HG03354 (cell line): Measurements from ENCODE around the gene POU4F1.
A peak's percentile ranks its signal among the peaks of the same experiment; 100 is the strongest.

ENCODE experiments used
- ATAC-seq: cut with Tn5 transposase; IDR thresholded peaks from one replicate; pipeline ENCODE4 v1.9.1; 2021; ENCODE audit warnings: mild to moderate bottlenecking; ENCODE audit not compliant: unreplicated experiment, poor library complexity, severe bottlenecking

Gene POU4F1

GRCh38 chr13:78607409-78608251 lies 4.3 kb upstream of the POU4F1 start:
- ATAC-seq: no peak

GRCh38 chr13:78606471-78607408 lies 3.4 kb upstream of the POU4F1 start:
- no peak for ATAC-seq

GRCh38 chr13:78604782-78605611 lies 1.6 kb upstream of the POU4F1 start:
- ATAC-seq: no peak

DNA sequence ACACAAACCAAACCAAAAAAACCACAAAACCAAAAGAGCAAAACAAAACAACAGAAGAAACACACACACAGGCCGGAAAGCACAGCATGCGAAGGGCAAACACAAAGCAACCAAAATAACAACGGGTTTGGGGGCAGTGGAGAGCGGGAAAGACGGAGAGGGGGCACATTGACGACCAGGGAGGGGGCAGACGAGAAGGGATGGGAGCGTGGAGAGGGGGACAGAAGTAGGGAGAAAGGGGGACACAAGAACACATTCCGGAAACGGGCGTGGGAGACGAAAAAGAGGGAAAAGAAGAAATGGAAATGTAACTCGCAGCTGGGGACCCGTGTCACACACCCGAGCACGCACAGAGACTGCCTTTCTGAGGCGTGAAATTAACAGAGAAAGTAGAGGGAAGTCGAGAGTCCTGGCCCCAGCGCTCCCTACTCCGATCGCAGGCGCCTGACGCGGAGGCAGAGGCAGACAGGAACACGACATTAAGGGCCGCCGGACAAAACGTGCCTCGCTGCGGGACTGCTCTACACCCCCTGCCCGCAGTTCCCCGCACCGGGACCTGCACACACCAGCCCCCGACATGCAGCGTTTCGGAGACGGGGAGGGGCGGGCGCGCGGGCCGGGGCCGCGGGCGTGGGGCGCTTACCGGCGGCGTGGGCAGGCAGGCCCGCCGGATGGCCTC lies 652 bp downstream of the POU4F1 start:
- peak; percentile 27 for ATAC-seq

- ATAC-seq: no peak
These were observed 1.3 kb downstream of the POU4F1 start for GRCh38 chr13:78601874-78602560.

DNA sequence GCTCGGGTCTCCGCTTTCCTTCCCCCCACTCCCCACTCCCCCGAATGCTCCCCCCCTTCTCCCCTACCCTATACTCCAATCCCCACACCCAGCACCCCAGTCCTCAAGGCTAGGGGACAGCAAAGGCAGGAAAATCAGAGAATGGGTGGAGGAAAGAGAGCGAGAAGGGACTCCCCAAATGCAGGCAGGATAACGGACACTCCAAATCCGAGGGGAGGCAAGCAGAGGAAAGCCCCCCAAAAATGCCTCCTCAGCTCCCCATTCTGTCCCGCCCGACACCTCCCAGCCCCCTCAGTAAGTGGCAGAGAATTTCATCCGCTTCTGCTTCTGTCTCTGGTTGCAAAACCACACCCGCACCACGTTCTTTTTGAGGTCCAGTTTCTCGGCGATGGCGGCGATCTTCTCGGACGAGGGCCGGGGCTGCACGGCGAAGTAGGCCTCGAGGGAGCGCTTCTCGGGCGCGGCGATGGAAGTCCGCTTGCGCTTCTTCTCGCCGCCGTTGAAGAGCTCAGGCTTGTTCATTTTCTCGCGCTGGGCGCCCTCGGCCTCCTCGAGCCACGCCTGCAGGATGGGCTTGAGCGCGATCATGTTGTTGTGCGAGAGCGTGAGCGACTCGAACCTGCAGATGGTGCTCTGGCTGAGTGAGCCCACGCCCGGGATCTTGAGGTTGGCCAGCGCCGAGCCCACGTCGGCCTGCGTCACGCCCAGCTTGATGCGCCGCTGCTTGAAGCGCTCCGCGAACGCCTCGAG lies 2.1 kb downstream of the POU4F1 start:
- no peak for ATAC-seq

GRCh38 chr13:78600280-78600883 lies 3.0 kb downstream of the POU4F1 start:
- ATAC-seq: no peak

DNA sequence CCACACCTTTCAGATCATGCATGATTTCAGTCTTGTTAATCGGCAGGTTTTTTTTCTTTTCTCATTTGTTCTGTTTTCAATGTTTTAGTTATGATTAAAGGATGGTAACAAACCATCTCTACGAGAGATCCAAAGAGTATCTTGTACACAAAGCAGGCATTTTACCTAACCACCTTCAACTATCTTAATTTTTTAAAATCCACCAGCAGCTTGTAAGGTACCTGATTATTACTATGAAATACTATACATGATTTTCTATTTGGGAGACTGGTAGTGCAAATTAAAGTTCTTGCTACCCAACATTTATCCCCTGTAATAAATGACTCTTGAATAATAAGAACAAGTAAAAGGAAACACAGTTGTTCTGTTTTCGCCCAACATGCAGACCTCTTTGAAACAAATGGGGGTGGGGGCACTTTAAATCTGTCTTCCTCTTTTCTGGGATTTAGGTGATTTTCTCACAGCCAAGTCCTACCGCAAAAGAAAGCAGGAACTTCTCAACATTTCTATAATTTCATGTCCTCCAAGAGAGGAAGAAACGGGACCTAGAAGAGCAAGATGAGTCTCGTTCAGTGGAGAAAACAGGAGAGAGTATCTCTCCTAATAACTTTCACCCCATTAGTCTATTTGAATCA lies 3.6 kb downstream of the POU4F1 start:
- no peak for ATAC-seq

GRCh38 chr13:78598966-78599644 lies 4.2 kb downstream of the POU4F1 start:
- no peak for ATAC-seq

DNA sequence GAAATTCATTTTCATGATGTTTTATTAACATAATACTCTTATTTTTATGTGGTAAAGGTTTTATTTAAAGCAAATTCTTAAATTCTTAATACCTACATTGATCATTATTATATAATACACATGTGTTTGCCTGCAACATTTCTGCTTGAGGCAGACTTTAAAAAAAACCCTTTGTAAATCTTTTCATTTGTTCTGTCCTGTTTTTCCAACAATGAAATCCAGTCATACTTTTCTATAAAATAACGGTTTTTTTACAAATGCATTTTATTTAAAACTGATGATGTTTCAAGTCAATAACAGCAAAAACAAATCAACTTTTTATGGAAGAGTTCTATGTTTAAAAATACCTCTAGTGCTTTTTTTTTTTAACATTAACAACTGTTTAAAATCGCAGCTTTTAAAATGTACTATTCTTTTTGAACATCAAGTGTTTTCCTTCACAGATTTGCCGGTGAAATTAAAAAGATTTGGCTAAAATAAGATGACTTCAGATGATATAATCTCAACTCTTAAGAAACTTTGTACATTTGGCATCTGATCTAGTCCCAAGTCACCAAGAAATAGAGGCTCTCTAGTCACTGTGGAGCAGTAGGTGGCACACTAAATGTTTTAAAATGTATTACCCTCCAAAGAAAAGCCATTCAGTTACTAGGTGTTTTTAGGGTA lies 5.1 kb downstream of the POU4F1 start:
- no peak for ATAC-seq

DNA sequence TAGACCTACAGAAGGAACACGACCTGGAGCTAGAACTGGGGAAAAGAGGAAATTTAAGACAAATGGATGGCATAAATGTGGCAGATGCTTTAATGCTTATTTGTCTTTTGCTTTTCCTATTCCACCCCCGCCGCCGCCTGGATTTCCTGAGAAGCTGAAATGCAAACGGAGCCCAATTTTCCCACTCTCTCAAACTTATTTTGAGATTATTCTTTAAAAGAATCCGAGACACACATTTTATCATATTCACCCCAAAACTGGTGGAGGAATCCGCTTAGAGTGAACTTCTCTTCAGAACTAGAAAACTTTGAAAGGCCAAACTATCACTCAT lies 5.8 kb downstream of the POU4F1 start:
- ATAC-seq: no peak

DNA sequence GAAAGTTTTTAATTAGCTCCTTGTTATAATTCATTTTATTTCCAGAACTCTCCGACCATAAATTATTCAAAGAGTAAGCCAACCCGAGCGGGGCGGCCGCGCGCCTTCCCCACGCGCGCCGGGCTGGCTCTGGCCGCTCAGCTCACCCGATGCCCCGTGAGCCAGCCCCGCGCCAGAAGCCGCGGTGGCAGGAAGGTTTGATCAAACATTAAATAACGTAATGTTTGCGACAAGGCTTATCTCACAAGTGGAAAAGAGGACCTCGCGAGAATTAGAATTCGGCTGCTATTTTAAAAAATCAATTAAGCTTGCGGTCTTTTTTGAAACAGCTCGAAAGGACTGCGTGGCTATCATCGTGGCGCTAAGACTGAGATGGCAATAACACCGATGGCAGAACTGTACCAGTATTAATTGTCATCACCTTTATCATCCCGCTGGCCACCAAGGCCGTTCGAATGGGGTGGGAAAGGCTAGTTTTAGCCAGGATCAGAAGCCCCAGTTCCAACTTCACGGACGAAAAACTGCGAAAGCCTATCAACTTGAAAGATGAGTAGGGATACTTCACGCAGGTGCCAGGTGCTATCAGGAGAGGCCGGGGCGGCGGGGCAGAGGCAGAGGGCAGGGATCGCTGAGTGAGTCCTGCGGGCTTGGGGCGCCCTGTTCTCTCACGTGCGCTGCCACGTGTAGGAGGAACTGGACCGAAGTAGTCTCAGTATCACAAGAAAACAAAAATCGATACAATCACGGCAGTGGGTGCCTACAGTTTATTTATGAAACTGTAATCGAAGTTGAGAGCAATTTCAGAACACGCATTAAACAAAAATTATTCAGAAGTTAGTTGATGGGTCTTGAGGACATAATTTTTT lies 6.4 kb downstream of the POU4F1 start:
- no peak for ATAC-seq

DNA sequence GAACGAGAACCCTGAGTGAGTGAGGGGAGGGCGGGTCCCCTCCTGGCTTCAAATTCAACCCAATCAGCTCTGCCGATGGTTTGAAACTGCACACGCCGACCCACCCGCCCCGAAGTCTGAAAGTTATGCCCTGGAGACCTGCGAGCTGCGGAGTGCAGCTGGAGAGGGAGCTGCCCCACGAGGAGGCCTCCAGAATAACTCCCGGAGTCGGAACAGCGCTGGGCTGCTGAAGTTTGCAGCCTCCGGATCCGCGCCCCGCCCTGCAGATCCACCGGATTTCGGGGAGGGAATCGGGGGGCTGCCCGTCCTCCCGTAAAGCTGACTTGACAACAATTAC lies 7.0 kb downstream of the POU4F1 start:
- peak; percentile 20 for ATAC-seq

- peak; percentile 72 for ATAC-seq
These were observed 7.6 kb downstream of the POU4F1 start for GRCh38 chr13:78595495-78596398.
